ENCODE measurements around the gene TMEM150C. TPM values are rescaled to one million over a fixed set of nuclear protein-coding genes. Genes with fewer than 3 reads are reported as not detected.

TMEM150C gene
- total RNA-seq, 1 experiment from 2014 or later, result 1.8 TPM

DNA sequence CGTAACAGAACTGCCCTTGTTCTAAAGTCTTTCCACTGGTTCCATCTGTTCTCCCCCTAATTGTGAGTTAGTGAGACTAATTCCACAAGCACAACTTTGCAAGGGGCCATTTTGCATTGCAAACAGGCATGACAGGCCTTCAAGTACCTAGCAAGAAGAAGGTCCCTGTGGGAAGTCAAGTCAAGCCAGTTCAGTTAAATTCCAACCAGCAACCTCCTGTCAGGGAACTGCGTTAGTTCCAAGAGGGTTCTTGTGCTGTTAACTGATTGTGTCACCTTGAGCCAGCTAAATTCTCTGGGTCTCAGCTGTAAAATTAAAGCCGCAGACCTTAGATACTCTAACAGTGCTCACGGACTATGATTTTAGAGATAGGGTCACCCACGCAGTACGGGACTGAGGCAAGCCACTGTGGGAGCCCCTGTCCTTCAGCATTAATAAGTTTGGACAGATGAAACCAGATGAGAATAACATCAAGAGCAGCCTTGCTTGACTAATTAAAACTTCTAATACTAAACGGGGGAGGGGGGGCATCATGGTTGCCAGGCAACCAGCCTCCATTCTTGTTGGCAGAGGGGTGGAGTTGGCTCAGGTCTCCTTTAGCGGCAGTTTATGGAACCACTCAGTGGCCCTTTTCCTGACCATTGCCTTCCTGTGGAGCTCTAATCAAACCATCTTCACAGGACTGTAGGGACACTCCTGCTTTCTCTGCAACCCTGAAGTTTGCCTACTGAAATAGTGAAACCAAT, 24.1 kb upstream of the TMEM150C start:
- Histone ChIP-seq H3K36me3 (ENCODE audit: control insufficient read depth, insufficient read depth, low read length) (no peaks in the 10 kb centered on the region), H3K4me1 (ENCODE audit: control insufficient read depth, insufficient read depth, low read length) (no peaks in the 10 kb centered on the region), H3K27ac (ENCODE audit: low read length) (no peak overlapping the region), H3K27me3 (ENCODE audit: control insufficient read depth, insufficient read depth, low read length) (peaks cover 4% of the 10 kb centered on the region; the same call in 1 of the 2 replicates), H3K4me3 (ENCODE audit: low read depth in 2 of 2, low read length in 2 of 2) (no peak overlapping the region), H3K9me3 (ENCODE audit: control insufficient read depth, insufficient read depth, low read depth, low read length) (no peaks in the 10 kb centered on the region)
- in situ Hi-C loops (cut with HindIII; ENCODE audit: low pct_unique_long_range_greater_than_20kb, low sequenced_read_pairs), result no loop called here
- CTCF ChIA-PET, result no interaction called here
- no peak for DNase-seq (ENCODE audit: low read depth, low spot score)
- TF ChIP-seq, protein P1, sequence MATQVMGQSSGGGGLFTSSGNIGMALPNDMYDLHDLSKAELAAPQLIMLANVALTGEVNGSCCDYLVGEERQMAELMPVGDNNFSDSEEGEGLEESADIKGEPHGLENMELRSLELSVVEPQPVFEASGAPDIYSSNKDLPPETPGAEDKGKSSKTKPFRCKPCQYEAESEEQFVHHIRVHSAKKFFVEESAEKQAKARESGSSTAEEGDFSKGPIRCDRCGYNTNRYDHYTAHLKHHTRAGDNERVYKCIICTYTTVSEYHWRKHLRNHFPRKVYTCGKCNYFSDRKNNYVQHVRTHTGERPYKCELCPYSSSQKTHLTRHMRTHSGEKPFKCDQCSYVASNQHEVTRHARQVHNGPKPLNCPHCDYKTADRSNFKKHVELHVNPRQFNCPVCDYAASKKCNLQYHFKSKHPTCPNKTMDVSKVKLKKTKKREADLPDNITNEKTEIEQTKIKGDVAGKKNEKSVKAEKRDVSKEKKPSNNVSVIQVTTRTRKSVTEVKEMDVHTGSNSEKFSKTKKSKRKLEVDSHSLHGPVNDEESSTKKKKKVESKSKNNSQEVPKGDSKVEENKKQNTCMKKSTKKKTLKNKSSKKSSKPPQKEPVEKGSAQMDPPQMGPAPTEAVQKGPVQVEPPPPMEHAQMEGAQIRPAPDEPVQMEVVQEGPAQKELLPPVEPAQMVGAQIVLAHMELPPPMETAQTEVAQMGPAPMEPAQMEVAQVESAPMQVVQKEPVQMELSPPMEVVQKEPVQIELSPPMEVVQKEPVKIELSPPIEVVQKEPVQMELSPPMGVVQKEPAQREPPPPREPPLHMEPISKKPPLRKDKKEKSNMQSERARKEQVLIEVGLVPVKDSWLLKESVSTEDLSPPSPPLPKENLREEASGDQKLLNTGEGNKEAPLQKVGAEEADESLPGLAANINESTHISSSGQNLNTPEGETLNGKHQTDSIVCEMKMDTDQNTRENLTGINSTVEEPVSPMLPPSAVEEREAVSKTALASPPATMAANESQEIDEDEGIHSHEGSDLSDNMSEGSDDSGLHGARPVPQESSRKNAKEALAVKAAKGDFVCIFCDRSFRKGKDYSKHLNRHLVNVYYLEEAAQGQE (IDR thresholded peaks at IDR 0.05; ENCODE audit: insufficient read depth in 1 of 2, low read depth in 2 of 2, low read length in 1 of 2), result no peak
- TF ChIP-seq, protein P2, sequence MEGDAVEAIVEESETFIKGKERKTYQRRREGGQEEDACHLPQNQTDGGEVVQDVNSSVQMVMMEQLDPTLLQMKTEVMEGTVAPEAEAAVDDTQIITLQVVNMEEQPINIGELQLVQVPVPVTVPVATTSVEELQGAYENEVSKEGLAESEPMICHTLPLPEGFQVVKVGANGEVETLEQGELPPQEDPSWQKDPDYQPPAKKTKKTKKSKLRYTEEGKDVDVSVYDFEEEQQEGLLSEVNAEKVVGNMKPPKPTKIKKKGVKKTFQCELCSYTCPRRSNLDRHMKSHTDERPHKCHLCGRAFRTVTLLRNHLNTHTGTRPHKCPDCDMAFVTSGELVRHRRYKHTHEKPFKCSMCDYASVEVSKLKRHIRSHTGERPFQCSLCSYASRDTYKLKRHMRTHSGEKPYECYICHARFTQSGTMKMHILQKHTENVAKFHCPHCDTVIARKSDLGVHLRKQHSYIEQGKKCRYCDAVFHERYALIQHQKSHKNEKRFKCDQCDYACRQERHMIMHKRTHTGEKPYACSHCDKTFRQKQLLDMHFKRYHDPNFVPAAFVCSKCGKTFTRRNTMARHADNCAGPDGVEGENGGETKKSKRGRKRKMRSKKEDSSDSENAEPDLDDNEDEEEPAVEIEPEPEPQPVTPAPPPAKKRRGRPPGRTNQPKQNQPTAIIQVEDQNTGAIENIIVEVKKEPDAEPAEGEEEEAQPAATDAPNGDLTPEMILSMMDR (IDR thresholded peaks at IDR 0.05), result no peak
- TF ChIP-seq SIN3A (IDR thresholded peaks at IDR 0.05; ENCODE audit: borderline replicate concordance, insufficient read depth, low read depth, low read length) (no peak), POLR2AphosphoS5 (IDR thresholded peaks at IDR 0.05; ENCODE audit: low read depth, low read length) (no peak), TCF7L2 (IDR thresholded peaks at IDR 0.05; ENCODE audit: low read depth, low read length) (no peak)
- ATAC-seq, result no peak
- intact Hi-C loops (cut with micrococcal nuclease; ENCODE audit: unreplicated experiment), result no loop called here
- no TSS peak for BruUV-seq (replicated peaks)
- POLR2A ChIA-PET, result no interaction called here

DNA sequence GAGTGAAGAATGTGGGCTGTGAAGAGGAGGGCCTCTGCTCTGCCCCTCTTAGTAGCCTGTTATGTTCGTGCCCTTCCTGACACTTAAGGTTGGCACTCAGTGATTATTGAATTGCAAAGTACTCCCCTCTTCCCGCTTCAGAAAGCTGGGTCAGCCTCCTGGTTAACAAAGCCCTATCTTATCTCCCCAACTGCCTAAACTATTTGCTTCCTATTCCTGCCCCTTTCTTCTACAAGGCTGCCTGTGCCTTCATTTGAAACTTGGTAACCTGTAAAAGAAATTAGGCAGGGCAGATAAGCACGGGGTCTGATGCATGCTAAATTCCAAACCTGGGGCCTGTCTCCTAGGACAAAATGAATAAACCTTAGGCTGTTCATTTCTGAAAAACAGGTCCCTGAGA, 23.1 kb upstream of the TMEM150C start:
- H3K9me3 ChIP-seq (ENCODE audit: control insufficient read depth, insufficient read depth, low read depth, low read length), result no peaks in the 10 kb centered on the region
- intact Hi-C loops (cut with micrococcal nuclease; ENCODE audit: unreplicated experiment), result no loop called here

More for the DNA sequence above, 23.1 kb upstream of the TMEM150C start:
- ChIA-PET CTCF (no interaction called here), POLR2A (no interaction called here)
- no peak for DNase-seq (ENCODE audit: low read depth, low spot score)
- in situ Hi-C loops (cut with HindIII; ENCODE audit: low pct_unique_long_range_greater_than_20kb, low sequenced_read_pairs), result no loop called here
- no TSS peak for BruUV-seq (replicated peaks)
- no peak for ATAC-seq
- peaks cover 2% of the 10 kb centered on the region; the same call in 1 of the 2 replicates for H3K27me3 ChIP-seq (ENCODE audit: control insufficient read depth, insufficient read depth, low read length)
- TF ChIP-seq, protein P2 (IDR thresholded peaks at IDR 0.05), result no peak
- TF ChIP-seq, protein P1 (IDR thresholded peaks at IDR 0.05; ENCODE audit: insufficient read depth in 1 of 2, low read depth in 2 of 2, low read length in 1 of 2), result no peak
- no peak for TF ChIP-seq TCF7L2 (IDR thresholded peaks at IDR 0.05; ENCODE audit: low read depth, low read length)
- TF ChIP-seq POLR2AphosphoS5 (IDR thresholded peaks at IDR 0.05; ENCODE audit: low read depth, low read length), result no peak
- TF ChIP-seq SIN3A (IDR thresholded peaks at IDR 0.05; ENCODE audit: borderline replicate concordance, insufficient read depth, low read depth, low read length), result no peak
- H3K4me1 ChIP-seq (ENCODE audit: control insufficient read depth, insufficient read depth, low read length), result no peaks in the 10 kb centered on the region
- H3K36me3 ChIP-seq (ENCODE audit: control insufficient read depth, insufficient read depth, low read length), result no peaks in the 10 kb centered on the region
- H3K27ac ChIP-seq (ENCODE audit: low read length), result no peak overlapping the region
- no peak overlapping the region for H3K4me3 ChIP-seq (ENCODE audit: low read depth in 2 of 2, low read length in 2 of 2)
